HG02943 (cell line): ENCODE measurements around the gene FOCAD.

Experiments used
- ATAC-seq: cut with Tn5 transposase; IDR thresholded peaks from one replicate; pipeline ENCODE4 v1.9.1; 2021; ENCODE audit warnings: mild to moderate bottlenecking, low read depth, moderate library complexity; ENCODE audit not compliant: unreplicated experiment

Gene FOCAD

GRCh38 chr9:20681467-20681866 is 2.6 kb upstream of the FOCAD start:
- ATAC-seq: no peak

DNA sequence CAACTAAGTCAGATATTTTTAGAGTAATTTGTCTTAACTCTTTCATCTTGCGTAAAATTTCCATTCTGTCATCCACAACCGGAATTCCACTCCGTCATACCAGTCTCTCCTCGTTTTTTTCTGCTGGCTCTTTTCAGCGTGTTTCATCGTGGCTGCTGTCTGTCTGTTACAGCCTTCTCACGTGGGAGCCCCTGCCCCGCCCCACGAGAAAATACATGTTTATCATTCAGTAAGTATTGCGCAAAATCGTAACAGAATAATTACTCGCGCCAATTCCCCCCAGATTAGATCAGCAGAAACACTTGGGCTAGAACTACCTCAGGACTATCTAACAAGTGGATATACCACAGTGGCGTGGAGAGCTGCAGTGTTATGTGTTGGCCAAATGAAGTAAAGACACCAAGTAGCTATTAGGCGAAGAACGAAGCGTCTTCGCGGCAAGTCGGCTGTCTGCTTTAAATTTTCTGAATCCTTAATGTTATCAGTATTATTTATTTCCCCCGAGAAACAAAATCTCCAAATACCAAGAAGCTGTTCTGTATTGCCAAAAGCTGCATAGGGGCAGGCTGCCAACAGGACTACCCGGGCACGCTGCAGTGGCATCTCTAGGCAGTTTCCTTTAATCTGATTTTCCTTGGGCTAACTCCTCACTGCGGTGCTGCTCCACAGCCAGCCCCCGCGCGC is 566 bp upstream of the FOCAD start:
- peak; percentile 15 for ATAC-seq

DNA sequence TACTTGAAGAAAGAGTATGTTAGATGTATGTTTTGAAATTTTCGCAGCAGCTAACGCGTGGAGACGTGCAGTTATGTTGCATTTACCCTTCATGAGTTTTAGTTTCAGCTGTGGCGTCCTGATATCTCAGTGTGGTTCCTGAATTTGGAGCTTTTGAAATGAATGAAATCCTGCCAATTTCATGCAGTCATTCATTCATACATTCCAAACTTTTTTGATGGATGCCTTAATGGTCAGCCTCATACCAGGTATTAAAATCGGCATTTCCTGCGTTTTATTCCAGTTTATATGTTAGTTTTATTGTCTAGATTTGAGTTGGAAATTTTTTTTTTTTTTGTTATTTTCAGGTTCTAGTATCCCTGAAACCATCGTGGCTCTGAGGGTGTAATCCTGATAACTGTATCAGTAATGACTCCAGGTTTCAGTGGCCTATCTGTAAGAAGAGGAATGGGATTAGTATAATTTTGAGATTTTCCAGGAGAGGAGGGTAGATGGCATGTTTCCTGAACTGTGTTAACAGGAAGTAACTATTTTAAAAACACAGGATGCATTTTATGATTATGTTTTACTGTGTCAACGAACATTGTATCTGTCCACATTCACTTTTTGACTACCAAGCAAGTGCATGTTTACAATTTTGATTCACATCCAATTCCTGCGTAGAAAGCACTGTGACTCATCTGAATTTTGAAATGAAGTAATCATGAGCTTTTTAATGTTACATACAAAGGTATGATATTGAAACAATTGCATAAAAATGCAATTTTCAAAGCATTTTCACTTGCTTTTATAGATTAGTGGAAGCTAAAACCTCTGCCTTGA is 1.0 kb downstream of the FOCAD start:
- ATAC-seq: no peak

- ATAC-seq: no peak
Measured at GRCh38 chr9:20685769-20686168, 1.7 kb downstream of the FOCAD start.

- no peak for ATAC-seq
Measured at GRCh38 chr9:20689833-20690232, 5.8 kb downstream of the FOCAD start.

- no peak for ATAC-seq
Measured at GRCh38 chr9:20692554-20692953, 8.5 kb downstream of the FOCAD start.

DNA sequence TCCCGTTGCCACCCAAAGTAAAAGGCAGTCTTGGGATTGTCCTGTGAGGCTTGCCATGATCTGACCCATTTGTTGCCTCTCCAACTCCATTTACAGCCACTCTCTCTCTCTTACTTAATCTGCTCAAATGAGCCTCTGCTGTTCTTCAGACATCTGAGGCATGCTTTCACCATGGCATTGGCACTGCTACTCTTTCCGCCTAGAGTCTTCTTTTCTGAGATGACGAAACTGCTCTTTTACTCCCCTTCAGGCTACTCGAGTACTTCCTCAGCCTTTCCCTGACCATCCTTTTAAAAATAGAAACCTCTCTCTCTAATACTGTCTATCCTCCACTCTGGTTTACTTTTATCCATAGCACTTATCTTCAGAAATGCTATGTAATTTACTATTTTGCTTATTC is 9.0 kb downstream of the FOCAD start:
- ATAC-seq: no peak

DNA sequence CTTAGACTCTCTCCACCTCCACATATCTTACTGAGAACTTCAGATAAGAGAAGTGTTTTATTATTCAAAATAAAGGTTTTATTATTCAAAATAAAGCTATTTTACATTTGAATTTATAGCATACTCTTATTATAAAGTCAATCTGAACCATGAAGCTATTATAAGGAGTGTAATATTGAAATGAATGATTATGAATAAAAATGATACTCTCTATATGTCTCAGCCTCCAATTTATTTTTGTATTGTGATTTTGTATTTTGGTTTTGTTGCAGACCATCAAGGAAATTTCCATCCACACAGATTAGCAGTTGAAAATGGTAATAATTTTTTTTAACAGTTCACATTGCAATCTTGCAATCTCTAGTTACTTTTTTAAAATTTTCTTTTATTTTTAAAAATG is 10.2 kb downstream of the FOCAD start:
- no peak for ATAC-seq

DNA sequence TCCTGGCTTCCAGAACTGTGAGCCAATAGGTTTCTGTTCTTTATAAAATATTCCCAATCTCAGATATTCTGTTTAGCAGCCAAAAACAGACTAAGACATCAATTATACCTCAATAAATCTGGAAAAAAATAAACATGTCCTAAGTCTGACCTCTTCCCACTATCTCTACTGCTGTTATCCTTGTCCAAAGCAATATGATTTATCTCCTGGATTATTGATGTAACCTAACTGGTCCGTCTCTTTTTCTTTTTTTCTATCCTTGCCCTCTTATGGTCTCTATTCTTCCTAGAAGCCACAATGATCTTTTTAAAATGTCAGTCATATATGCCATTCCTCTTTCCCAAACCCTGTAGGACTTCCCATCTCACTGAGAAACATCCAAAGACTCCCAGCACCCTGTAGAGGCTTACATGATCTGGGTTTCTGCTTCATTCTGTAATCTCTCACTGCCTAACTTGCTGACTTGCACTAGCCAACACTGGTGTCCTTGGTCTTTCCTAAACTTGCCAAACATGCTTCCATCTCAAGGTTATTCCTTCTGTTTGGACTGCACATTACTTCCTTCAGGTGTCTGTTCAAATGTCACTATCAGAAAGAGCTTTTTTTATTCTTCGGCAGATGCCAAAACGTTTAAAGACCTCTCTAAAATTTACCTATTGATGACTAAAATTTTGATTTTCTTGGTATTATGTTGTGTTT is 13.1 kb downstream of the FOCAD start:
- ATAC-seq: no peak

DNA sequence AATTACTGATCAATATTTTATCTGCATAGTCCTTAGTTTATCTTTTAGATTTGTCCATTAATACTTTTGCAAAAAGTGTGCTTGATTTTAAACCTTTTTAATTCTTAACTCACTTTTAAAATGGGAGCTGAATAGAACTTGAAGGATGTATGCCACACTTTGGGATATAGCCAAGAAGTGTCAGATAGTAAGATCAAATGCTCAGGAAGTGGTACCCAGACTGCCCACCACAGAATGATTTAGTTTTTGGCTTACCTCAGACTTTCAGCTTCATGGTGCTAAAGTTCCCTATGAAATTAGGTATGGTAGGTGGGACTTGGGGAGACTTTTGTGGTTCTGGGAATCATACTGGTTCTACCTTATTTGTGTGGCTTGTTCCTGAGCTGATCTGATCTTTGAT is 14.7 kb downstream of the FOCAD start:
- ATAC-seq: no peak

- ATAC-seq: no peak
Measured at GRCh38 chr9:20701060-20701459, 17.0 kb downstream of the FOCAD start.

DNA sequence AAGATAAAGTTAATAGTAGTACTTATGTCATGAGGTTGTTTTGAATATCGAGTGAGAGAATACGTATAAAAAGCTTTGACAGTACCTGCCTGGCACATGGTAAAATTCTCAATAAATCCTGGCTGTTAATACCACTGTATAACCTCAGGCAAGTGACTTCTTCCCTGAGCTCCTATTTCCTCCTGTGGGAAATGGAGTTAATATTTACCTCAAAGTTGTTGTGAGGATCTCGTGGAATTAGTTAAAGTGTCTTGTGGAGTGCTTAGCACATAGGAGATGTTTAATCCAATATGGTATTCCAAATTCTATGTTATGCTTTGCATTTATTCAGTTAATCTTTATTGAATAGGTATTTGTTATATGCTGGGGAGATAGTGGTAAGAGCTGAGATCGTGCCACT is 18.5 kb downstream of the FOCAD start:
- no peak for ATAC-seq

DNA sequence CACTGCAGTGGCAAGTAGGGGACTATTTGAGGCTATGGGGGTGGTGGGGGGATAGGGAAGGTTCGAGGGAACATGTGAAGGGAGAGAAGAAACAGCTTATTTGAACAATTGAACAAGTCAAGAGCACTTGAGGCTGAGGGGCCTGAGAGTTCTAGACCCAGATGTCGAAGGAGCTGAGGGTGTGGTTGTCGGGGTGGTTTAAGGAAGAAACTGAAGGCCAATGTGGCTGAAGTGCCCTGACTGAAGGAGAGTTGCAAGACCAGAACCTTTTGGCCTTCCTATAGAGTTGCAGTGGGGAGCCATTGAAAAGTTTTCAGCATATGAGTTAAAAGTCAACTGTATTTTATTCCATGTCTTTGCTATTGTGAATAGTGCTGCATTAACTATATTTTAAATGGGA is 19.1 kb downstream of the FOCAD start:
- ATAC-seq: no peak

- ATAC-seq: no peak
Measured at GRCh38 chr9:20707708-20708107, 23.6 kb downstream of the FOCAD start.

GRCh38 chr9:20713172-20713571 is 29.1 kb downstream of the FOCAD start:
- no peak for ATAC-seq

DNA sequence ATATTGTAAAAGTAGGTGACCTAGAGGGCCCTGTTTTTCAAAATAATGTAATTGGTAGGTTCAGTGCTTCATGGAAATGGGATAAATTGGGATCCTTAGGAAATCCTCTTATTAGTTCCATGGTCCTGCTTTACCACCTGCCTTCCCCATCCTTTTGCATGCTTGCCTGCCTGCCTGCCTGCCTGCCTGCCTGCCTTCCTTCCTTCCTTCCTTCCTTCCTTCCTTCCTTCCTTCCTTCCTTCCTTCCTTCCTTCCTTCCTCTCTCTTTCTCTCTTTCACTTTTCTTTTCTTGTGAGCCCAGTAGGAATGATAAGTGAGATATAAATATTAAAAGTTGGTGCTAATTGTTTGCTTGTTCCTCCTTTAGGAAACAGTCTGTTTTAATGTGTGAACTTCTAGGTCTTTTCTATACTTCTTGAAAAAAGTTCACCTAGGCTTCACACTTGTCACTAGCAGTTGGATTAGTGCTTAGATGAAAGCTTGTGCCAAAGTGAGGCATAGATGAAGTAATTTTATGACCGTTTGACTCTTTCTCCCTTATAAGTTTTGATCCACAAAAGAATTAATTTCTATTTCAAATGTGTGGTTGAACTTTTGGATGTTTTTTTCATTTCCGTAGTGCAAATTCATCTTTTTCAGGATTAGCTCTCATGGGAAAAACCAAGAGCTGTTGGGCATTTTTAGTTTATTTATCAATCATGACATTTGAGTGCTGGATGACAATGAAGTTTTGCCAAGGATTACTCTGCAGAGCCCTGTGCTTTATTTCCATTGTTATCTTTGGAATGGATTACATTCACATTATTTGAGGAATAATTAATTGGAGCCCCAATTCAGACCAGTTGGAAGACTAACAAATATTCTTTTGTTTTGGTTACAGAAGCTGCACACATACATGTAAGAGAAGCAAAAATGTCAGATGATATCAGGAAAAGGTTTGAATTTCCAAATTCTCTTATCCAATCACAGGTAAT is 30.7 kb downstream of the FOCAD start:
- no peak for ATAC-seq

DNA sequence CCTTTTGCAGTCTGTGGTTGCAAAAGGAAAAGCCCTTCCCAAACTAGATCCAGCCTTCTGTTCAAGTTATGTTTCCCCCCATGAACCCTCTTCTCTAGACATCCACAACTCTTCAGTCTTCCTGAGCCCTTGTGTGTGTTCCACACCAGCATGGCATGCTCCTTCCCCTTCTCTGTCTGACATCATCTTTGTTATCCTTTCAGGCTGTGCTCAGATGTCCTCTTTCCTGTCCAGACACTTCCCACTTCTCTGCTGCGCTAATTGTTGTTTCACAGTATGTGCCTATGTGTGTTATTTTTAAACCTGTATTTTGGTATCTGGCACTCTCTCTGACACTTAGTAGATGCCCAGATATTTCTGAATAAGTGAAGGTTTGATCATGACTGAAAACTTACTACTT is 38.2 kb downstream of the FOCAD start:
- ATAC-seq: no peak

DNA sequence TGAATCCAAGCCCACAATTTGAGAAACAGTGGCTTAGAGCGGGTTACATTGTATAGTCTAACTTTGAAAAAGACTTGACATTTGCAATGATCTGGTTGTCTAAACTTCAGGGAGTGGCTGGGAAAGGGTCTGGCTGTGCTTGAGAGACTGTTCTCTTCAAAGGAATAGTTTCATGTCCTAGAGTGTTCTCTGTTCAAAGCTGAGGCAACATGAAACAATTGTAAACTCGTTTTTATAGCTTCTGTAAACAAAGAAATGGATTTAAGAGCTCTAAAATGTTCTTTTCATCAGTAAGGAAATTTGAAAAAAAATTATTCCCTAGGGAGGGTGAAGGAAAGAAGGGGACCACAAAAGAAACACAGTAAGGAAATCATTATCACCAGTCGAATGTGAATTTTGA is 41.6 kb downstream of the FOCAD start:
- no peak for ATAC-seq

DNA sequence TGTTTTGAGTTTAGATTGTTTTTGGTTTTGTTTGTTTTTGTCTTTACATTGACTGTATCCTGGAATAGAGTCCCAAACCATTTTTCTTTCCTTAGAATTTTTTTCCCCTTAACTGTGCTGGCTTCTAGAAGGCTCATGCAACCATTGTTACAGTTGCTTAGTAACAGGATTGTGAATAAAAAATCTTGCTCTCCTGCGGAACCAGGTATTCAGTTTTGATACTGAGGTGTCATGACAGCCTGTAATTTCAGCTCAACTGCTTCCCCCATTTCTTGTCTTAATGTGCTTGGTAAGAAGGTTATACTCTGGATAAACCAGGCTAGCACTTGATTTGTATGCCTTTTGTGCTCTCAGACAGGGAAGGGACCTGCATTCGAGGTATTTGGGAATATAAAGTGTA is 42.1 kb downstream of the FOCAD start:
- ATAC-seq: no peak

DNA sequence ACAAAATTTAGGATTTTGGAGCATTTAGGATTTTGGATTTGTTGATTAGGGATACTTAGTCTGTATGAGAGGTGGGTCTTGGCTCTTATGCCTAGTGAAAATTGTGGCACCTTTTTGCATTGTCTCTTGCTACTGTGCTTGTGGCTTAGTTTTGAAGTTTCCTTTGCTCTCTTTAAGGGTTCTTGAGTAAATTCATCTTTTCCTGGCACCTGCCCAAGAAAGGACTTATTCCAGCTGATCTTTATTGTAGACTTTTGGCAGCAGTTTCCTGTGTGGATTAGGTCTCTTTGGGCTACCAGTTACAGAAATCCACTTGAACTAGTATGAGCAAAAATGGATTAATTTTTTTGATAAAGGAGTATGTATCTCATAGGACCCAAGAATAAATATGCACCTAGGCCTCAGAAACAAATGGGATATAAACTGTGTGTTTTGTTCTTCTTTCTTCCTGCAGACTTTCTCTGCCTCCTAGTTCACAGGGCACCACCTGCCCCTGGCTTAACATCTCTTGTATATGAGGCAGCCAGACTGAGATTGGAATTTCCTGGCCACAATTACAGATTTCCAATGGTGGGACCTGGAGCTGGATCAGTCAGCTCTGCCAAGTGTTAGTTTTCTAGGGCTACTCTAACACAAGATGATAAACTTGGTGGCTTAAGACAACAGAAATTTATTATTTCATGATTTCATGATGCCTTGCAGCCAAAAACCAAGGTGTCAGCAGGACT is 44.6 kb downstream of the FOCAD start:
- ATAC-seq: no peak
